Esophagus muscularis mucosa (tissue), 4 donors: ENCODE measurements around the gene COG2. TPM values are rescaled to one million over a fixed set of nuclear protein-coding genes. Genes with fewer than 3 reads are reported as not detected.

ENCODE experiments used
- DNase-seq: peaks from one replicate; pipeline ENCODE4 v3.0.0-alpha.2; 2017; ENCODE audit errors: extremely low spot score
- H3K27ac ChIP-seq, 4 donors: fragments of 200-600 bp; sonication (generic); replicated peaks in 1 of 4; 1 replicate in 3 of 4; 2 replicates in 1 of 4; pipeline ENCODE4 v1.5.1; 2016 to 2019; ENCODE audit warnings: mild to moderate bottlenecking in 1 of 4
- H3K27me3 ChIP-seq, 4 donors: fragments of 200-600 bp; sonication (generic); one replicate each; pipeline versions ENCODE4 v1.5.1 to v1.6.0; 2016 to 2019
- H3K36me3 ChIP-seq, 4 donors: fragments of 200-600 bp; sonication (generic); one replicate each; pipeline ENCODE4 v1.5.1; 2016 to 2019
- H3K4me1 ChIP-seq, 4 donors: fragments of 200-600 bp; sonication (generic); one replicate each; pipeline ENCODE4 v1.5.1; 2016 to 2019
- H3K4me3 ChIP-seq, 4 donors: fragments of 200-600 bp; sonication (generic); 1 replicate in 2 of 4; 2 replicates in 2 of 4; pipeline ENCODE4 v1.5.1; 2016 to 2019; ENCODE audit warnings: mild to moderate bottlenecking in 4 of 4, moderate library complexity in 1 of 4
- H3K9me3 ChIP-seq, 4 donors: fragments of 200-600 bp; sonication (generic); 1 replicate in 3 of 4; 2 replicates in 1 of 4; pipeline ENCODE4 v1.5.1; 2016 to 2019
- EP300 ChIP-seq: sonication (generic); formaldehyde crosslinking; IDR thresholded peaks from one replicate; pipeline ENCODE4 v1.6.1; 2017; ENCODE audit warnings: antibody characterized with exemption
- POLR2A ChIP-seq: fragments of 450-650 bp; IDR thresholded peaks from one replicate; pipeline ENCODE4 v1.6.1; 2017; ENCODE audit warnings: antibody characterized with exemption, moderate library complexity, mild to moderate bottlenecking, low read depth
- POLR2AphosphoS5 ChIP-seq, 2 donors: sonication (generic); formaldehyde crosslinking; IDR thresholded peaks; one replicate each; pipeline ENCODE4 v1.6.1; 2017; ENCODE audit warnings: antibody characterized with exemption in 2 of 2
- WGBS: methylation state at CpG from one replicate; pipeline ENCODE4 v1.1.5; 2018; 5-methylcytosine and 5-hydroxymethylcytosine counted together
- intact Hi-C: fragments of 100-400 bp; cut with DNase I; formaldehyde crosslinking; loops from one replicate; pipeline ENCODE4 v1.15.1; 2023
- total RNA-seq, 4 donors: library from RNA; depleted of rRNA; stranded (reverse); fragments of >200 nt; gene quantifications; one replicate each; pipeline versions ENCODE4 v1.1.0 to v1.2.1, GENCODE V29; 2016
- TF ChIP-seq, protein P1 (sequence below), 3 experiments: fragments of 200-600 bp in 2 of 3; fragments of 450-650 bp in 1 of 3; sonication (generic) in 2 of 3; IDR thresholded peaks; one replicate each; pipeline ENCODE4 v1.5.1; 2017 to 2019; ENCODE audit warnings: antibody characterized with exemption in 3 of 3, mild to moderate bottlenecking in 2 of 3, moderate library complexity in 1 of 3

The COG2 gene
- total RNA-seq, 4 donors from 2014 or later, result 20.9 to 23.9 (median 22.5) TPM

DNA sequence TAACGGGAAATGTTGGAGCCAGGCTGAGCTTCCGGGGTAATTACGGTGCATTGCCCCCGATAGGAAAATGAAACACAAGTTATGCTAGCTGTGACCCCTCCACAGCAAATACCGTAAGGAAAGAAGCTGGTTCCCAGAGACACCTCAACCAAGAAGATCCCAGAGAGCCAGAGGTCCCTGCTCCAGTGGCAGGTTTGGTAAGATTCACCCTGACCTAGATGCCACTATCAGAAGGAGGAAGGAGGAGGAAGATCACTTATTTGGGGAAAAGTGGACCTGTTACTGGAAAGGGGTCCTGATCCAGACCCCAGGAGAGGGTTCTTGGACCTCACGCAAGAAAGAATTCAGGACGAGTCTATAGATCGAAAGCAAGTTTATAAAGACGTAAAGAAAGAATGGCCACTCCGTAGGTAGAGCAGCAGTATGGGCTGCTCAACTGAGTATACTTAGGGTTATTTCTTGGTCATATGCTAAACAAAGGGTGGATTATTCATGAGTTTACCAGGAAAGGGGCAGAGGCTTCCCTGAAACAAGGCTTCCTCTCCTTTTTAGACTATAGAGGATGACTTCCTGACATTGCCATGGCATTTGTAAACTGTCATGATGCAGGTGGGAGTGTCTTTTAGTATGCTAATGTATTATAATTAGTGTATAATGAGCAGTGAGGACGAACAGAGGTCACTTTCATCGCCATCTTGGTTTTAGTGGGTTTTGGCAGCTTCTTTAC lies 97.4 kb downstream of the COG2 start:
- no peaks in the 10 kb centered on the region for H3K36me3 ChIP-seq
- no peak for DNase-seq
- TF ChIP-seq POLR2AphosphoS5 (IDR thresholded peaks at IDR 0.05) (no peak), EP300 (no peak), POLR2A (no peak)
- TF ChIP-seq, protein P1, sequence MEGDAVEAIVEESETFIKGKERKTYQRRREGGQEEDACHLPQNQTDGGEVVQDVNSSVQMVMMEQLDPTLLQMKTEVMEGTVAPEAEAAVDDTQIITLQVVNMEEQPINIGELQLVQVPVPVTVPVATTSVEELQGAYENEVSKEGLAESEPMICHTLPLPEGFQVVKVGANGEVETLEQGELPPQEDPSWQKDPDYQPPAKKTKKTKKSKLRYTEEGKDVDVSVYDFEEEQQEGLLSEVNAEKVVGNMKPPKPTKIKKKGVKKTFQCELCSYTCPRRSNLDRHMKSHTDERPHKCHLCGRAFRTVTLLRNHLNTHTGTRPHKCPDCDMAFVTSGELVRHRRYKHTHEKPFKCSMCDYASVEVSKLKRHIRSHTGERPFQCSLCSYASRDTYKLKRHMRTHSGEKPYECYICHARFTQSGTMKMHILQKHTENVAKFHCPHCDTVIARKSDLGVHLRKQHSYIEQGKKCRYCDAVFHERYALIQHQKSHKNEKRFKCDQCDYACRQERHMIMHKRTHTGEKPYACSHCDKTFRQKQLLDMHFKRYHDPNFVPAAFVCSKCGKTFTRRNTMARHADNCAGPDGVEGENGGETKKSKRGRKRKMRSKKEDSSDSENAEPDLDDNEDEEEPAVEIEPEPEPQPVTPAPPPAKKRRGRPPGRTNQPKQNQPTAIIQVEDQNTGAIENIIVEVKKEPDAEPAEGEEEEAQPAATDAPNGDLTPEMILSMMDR (IDR thresholded peaks at IDR 0.05), result no peak
- 93% methylated on average over 12 of the region's 12 CpGs for WGBS
- no peaks in the 10 kb centered on the region for H3K4me1 ChIP-seq
- H3K9me3 ChIP-seq, result peaks cover 0 to 6% (median 0%) of the 10 kb centered on the region in 4 donors
- intact Hi-C loops, result no loop called here
- no peak overlapping the region for H3K4me3 ChIP-seq
- no peak overlapping the region for H3K27ac ChIP-seq
- H3K27me3 ChIP-seq, result no peaks in the 10 kb centered on the region

Other genes with a start within 250 kb of the COG2 start
- 1 to 10 TPM in 1 of 4 donors, under 1 TPM in 3; 0.19 to 1.2 (median 0.62) TPM for gene PGBD5, start 216.1 kb upstream of the COG2 start, total RNA-seq
- 10 to 100 TPM in 3 of 4 donors, 1 to 10 TPM in 1; 3.7 to 15.3 (median 12.3) TPM for gene AGT, start 71.6 kb downstream of the COG2 start, total RNA-seq
- not detected for gene CAPN9, start 104.9 kb downstream of the COG2 start, total RNA-seq
- 100 to 1,000 TPM in 3 of 4 donors, 10 to 100 TPM in 1; 95.6 to 214 (median 140) TPM for gene C1orf198, start 226.0 kb downstream of the COG2 start, total RNA-seq